ENCODE data around the gene S100B.

S100B gene

DNA sequence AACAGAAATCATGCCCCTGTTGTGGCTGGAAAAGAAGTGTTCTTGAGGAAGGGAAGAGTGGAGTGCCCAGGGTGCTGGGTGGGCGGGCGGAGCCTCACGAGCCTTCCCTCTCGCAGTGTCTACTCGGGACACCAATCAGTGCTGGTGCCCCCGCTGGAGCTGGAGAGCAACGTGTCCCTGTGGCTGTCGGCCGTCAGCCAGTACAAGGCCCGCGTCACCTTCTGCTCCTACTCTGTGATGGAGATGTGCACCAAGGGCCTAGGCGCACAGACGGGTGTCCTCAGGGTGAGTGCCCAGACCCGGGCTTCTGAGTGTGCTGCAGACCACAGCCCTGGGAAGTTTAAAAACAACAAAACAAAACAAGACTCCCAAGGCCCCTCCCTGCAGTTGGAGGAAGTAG is 47.4 kb downstream of the S100B start:
- in situ Hi-C loops (cut with MboI; ENCODE audit: low sequenced_read_pairs, unreplicated experiment), result no loop called here
- TF ChIP-seq, protein P1, sequence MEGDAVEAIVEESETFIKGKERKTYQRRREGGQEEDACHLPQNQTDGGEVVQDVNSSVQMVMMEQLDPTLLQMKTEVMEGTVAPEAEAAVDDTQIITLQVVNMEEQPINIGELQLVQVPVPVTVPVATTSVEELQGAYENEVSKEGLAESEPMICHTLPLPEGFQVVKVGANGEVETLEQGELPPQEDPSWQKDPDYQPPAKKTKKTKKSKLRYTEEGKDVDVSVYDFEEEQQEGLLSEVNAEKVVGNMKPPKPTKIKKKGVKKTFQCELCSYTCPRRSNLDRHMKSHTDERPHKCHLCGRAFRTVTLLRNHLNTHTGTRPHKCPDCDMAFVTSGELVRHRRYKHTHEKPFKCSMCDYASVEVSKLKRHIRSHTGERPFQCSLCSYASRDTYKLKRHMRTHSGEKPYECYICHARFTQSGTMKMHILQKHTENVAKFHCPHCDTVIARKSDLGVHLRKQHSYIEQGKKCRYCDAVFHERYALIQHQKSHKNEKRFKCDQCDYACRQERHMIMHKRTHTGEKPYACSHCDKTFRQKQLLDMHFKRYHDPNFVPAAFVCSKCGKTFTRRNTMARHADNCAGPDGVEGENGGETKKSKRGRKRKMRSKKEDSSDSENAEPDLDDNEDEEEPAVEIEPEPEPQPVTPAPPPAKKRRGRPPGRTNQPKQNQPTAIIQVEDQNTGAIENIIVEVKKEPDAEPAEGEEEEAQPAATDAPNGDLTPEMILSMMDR (IDR thresholded peaks at IDR 0.05; ENCODE audit: borderline replicate concordance, control extremely low read depth, extremely low read depth, insufficient read depth, missing control alignments), result no peak
- DNase-seq (ENCODE audit: low spot score), result no peak

DNA sequence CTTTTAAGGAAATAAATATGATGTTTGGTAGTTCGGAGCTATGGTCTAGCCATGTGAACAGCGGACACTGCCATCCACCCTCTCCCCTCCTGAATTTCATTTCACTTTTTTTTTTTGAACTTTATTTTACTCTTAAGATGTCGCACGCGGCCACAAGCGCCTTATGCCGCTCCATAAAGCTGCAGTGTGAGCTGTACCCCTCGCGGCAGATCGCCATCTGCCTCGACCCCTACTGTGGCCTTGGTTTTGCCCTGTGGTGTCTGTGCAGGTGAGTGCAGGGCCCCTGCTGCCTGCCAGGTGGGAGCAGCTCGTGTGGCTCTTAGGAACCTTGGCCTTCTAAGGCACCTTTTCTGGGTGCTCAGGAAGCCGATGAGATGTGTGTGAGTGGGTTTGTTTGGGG is 48.1 kb downstream of the S100B start:
- in situ Hi-C loops (cut with MboI; ENCODE audit: low sequenced_read_pairs, unreplicated experiment), result no loop called here
- TF ChIP-seq, protein P1 (IDR thresholded peaks at IDR 0.05; ENCODE audit: borderline replicate concordance, control extremely low read depth, extremely low read depth, insufficient read depth, missing control alignments), result no peak
- DNase-seq (ENCODE audit: low spot score), result no peak

DNA sequence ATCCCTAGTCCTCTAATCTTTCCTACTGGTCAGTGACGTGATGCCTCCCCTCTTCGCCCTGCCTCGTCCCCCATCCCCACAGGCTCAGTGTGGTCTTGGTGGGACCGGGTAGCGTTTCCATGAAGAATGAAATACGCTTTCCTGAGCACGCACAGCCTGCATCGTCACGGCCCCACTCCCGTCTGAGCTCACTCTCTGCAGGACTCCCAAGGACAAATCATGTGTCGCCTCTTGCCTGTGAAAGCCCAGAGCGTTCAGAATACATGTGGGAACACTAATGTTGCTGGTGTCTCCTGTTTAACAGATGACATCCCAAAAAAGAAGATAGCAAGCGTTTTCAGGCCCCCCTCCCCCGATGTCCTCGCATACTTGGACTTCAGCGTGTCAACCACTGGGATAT is 49.2 kb downstream of the S100B start:
- DNase-seq (ENCODE audit: low spot score), result no peak
- TF ChIP-seq, protein P1 (IDR thresholded peaks at IDR 0.05; ENCODE audit: borderline replicate concordance, control extremely low read depth, extremely low read depth, insufficient read depth, missing control alignments), result no peak
- in situ Hi-C loops (cut with MboI; ENCODE audit: low sequenced_read_pairs, unreplicated experiment), result no loop called here

DNA sequence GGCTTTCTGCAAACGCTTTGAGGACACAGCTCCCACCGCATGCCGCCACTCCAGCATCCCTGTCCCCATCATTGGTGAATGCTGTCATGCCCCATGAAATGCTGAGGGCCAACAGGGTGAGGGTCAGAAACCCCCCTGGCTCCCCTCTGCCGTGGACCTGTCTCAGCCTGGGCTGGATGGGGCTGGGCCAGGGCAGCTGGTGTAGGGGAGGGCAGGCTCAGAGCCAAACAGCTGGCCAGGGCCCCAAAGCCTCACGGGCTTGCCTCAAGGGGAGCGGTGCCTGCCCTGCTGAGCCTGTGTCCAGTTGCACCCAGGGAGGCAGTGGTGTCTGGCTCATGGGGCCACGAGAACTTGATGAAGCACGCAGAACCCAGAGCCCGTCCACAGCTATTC is 49.7 kb downstream of the S100B start:
- in situ Hi-C loops (cut with MboI; ENCODE audit: low sequenced_read_pairs, unreplicated experiment), result no loop called here
- DNase-seq (ENCODE audit: low spot score), result no peak
- TF ChIP-seq, protein P1 (IDR thresholded peaks at IDR 0.05; ENCODE audit: borderline replicate concordance, control extremely low read depth, extremely low read depth, insufficient read depth, missing control alignments), result no peak

DNA sequence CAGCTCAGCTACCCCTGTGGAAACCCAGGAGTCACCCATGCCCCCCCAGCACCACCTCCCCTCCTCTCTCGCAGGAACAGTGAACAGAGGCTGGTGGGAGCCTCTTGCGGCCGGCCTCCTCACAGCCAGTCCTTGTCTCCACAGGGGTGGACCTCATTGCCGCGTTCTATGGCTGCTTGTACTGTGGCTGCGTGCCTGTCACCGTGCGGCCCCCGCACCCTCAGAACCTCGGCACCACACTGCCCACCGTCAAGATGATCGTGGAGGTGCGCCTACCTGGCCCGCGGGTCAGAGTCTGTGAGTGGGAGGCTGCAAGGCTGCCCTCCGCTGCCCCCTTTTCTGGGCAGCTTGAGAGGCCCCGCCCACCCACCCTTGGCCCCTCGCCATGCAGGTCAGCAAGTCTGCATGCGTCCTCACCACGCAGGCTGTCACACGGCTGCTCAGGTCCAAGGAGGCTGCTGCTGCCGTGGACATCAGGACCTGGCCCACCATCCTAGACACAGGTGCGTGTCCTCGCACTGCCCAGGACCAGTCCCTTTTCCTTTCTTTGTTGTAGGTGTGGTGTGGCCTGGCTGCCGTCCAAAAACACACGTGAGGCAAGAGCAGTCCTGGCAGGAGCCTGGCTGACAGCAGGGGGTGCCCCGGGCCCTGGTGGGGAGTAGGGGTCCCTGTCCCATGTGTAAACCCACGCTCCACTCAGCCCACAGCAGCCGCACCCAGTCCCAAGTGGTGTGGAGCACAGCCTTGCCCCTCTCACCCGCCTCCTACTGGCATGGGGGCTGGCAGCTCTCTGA is 50.3 kb downstream of the S100B start:
- TF ChIP-seq, protein P1 (IDR thresholded peaks at IDR 0.05; ENCODE audit: borderline replicate concordance, control extremely low read depth, extremely low read depth, insufficient read depth, missing control alignments), result no peak
- DNase-seq (ENCODE audit: low spot score), result no peak
- in situ Hi-C loops (cut with MboI; ENCODE audit: low sequenced_read_pairs, unreplicated experiment), result no loop called here

DNA sequence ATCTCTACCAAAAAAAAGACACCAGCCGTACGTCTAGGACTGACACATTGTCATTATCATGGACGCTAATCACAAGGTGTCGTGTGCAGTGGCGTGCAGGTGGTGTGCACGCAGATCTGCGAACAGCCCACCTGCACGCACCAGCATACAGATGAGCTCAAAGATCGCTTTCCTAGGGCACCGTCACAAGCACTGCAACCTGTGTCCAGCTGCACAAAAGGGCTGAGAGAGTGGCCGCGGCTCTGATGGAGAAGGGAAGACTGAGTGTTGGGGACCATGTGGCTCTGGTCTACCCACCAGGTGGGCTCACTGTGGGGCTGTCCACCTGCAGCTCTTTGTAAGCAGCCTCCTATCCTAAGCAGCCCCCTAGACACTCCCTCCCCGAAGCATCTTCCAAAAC is 50.9 kb downstream of the S100B start:
- no peak for DNase-seq (ENCODE audit: low spot score)
- TF ChIP-seq, protein P1 (IDR thresholded peaks at IDR 0.05; ENCODE audit: borderline replicate concordance, control extremely low read depth, extremely low read depth, insufficient read depth, missing control alignments), result no peak
- in situ Hi-C loops (cut with MboI; ENCODE audit: low sequenced_read_pairs, unreplicated experiment), result no loop called here

Measured in GM13976 (cell line).